NCI-H2029 (cell line): Measurements from ENCODE around the gene CYP4F22.
A peak's percentile ranks its signal among the peaks of the same experiment; 100 is the strongest.

Source experiments
- DNase-seq: peaks from one replicate; lab custom pipeline; 2025; lab: John Stamatoyannopoulos, UW

Gene CYP4F22

GRCh38 chr19:15534957-15535864 lies 26.9 kb downstream of the CYP4F22 start:
- DNase-seq = no peak

- no peak for DNase-seq
Observed at GRCh38 chr19:15536350-15536749, 28.0 kb downstream of the CYP4F22 start.

- no peak for DNase-seq
Observed at GRCh38 chr19:15538774-15539173, 30.4 kb downstream of the CYP4F22 start.

- DNase-seq = no peak
Observed at GRCh38 chr19:15539638-15540037, 31.3 kb downstream of the CYP4F22 start.

GRCh38 chr19:15540435-15540834 lies 32.1 kb downstream of the CYP4F22 start:
- DNase-seq = no peak

- DNase-seq = no peak
Observed at GRCh38 chr19:15544283-15544682, 36.0 kb downstream of the CYP4F22 start.

- DNase-seq = no peak
Observed at GRCh38 chr19:15544970-15545369, 36.6 kb downstream of the CYP4F22 start.

GRCh38 chr19:15548648-15549047 lies 40.3 kb downstream of the CYP4F22 start:
- DNase-seq = no peak

GRCh38 chr19:15549581-15549980 lies 41.3 kb downstream of the CYP4F22 start:
- no peak for DNase-seq

- DNase-seq = no peak
Observed at GRCh38 chr19:15550273-15550672, 41.9 kb downstream of the CYP4F22 start.

- DNase-seq = no peak
Observed at GRCh38 chr19:15550929-15551292, 42.6 kb downstream of the CYP4F22 start.

GRCh38 chr19:15551293-15552004 lies 43.1 kb downstream of the CYP4F22 start:
- DNase-seq = peak; percentile 48

- no peak for DNase-seq
Observed at GRCh38 chr19:15555021-15555420, 46.7 kb downstream of the CYP4F22 start.

- peak; percentile 92 for DNase-seq
Observed at GRCh38 chr19:15555759-15556633, 47.7 kb downstream of the CYP4F22 start.

- DNase-seq = no peak
Observed at GRCh38 chr19:15556634-15557181, 48.4 kb downstream of the CYP4F22 start.

- DNase-seq = no peak
Observed at GRCh38 chr19:15557223-15557622, 48.9 kb downstream of the CYP4F22 start.

- DNase-seq = no peak
Observed at GRCh38 chr19:15562145-15562544, 53.8 kb downstream of the CYP4F22 start.

GRCh38 chr19:15562861-15563260 lies 54.5 kb downstream of the CYP4F22 start:
- DNase-seq = peak; percentile 54

- DNase-seq = peak; percentile 79
Observed at GRCh38 chr19:15563325-15563794, 55.0 kb downstream of the CYP4F22 start.

- DNase-seq = no peak
Observed at GRCh38 chr19:15563931-15564330, 55.6 kb downstream of the CYP4F22 start.

- no peak for DNase-seq
Observed at GRCh38 chr19:15564534-15565168, 56.3 kb downstream of the CYP4F22 start.
